Mesothelial cell of epicardium (in vitro differentiated cells): ENCODE data around the gene AHSA1. TPM values are rescaled to one million over a fixed set of nuclear protein-coding genes. Genes with fewer than 3 reads are reported as not detected.

ENCODE experiments used
- DNase-seq, 2 experiments: peaks; one replicate each; pipeline ENCODE4 v3.0.0; 2021; ENCODE audit warnings: low spot score in 2 of 2; ENCODE audit not compliant: unreplicated experiment in 2 of 2
- H3K27ac Mint-ChIP-seq: 2 replicates; pipeline ENCODE4 v1.8.0; 2021; ENCODE audit warnings: mixed read lengths
- H3K27me3 Mint-ChIP-seq: 2 replicates; pipeline ENCODE4 v1.8.0; 2021; ENCODE audit warnings: low read depth, mixed read lengths
- H3K36me3 Mint-ChIP-seq: 2 replicates; pipeline ENCODE4 v1.8.0; 2021; ENCODE audit warnings: mixed read lengths
- H3K4me1 Mint-ChIP-seq: 2 replicates; pipeline ENCODE4 v1.8.0; 2021; ENCODE audit warnings: mixed read lengths
- H3K4me3 Mint-ChIP-seq: 2 replicates; pipeline ENCODE4 v1.8.0; 2021; ENCODE audit warnings: mild to moderate bottlenecking, moderate library complexity, mixed read lengths
- H3K9me3 Mint-ChIP-seq: 2 replicates; pipeline ENCODE4 v1.8.0; 2021; ENCODE audit warnings: mixed read lengths
- total RNA-seq: library from RNA; stranded (reverse); gene quantifications from 3 replicates; pipeline ENCODE4 v1.2.1, GENCODE V29; 2021
- TF ChIP-seq, protein P1 (sequence below): fragments of 200-600 bp; sonication (generic); IDR thresholded peaks from one replicate; pipeline ENCODE4 v1.5.0; 2021; ENCODE audit warnings: antibody characterized with exemption; ENCODE audit not compliant: unreplicated experiment

The AHSA1 gene
- total RNA-seq, 1 donor from 2014 or later = 99.9 TPM

GRCh38 chr14:77423423-77423822 is 34.5 kb upstream of the AHSA1 start, which contains the start of gene NOXRED1:
Gene NOXRED1 (minus strand): TSS chr14:77423523. CDS start chr14:77422889, 634 bp downstream.
- Mint-ChIP-seq H3K36me3 (peaks cover 76% of the 10 kb centered on the region), H3K4me1 (no peaks in the 10 kb centered on the region), H3K27me3 (no peaks in the 10 kb centered on the region), H3K4me3 (no peak within 1 kb of the TSS), H3K9me3 (peaks cover 17% of the 10 kb centered on the region), H3K27ac (no peak within 1 kb of the TSS)
- no peak for DNase-seq
- TF ChIP-seq, protein P1, sequence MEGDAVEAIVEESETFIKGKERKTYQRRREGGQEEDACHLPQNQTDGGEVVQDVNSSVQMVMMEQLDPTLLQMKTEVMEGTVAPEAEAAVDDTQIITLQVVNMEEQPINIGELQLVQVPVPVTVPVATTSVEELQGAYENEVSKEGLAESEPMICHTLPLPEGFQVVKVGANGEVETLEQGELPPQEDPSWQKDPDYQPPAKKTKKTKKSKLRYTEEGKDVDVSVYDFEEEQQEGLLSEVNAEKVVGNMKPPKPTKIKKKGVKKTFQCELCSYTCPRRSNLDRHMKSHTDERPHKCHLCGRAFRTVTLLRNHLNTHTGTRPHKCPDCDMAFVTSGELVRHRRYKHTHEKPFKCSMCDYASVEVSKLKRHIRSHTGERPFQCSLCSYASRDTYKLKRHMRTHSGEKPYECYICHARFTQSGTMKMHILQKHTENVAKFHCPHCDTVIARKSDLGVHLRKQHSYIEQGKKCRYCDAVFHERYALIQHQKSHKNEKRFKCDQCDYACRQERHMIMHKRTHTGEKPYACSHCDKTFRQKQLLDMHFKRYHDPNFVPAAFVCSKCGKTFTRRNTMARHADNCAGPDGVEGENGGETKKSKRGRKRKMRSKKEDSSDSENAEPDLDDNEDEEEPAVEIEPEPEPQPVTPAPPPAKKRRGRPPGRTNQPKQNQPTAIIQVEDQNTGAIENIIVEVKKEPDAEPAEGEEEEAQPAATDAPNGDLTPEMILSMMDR = no peak

- no peak for DNase-seq
- no peak overlapping the region for H3K27ac Mint-ChIP-seq
- H3K4me3 Mint-ChIP-seq = no peak overlapping the region
Observed at GRCh38 chr14:77424862-77425261, 33.0 kb upstream of the AHSA1 start.

DNA sequence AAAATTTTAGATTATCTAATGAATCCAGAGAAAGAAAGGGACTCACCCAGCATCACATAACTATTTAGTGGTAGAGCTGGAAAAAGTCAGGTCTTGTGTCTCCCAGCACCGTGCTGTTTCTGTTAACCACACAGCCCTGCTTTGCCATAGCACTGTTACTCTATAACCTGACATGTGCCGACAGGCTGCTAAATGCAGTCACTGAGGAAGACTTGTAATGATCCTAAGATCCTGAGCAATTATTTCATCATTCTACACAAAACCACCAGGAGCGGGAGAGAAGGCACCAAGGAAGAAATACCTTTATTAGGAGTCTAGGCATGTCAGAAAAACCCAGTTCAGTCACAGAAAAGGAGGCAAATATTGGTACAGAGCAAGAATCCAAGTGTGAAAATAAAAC is 31.5 kb upstream of the AHSA1 start:
- H3K36me3 Mint-ChIP-seq = peaks cover 79% of the 10 kb centered on the region
- no peaks in the 10 kb centered on the region for H3K4me1 Mint-ChIP-seq
- no peak overlapping the region for H3K4me3 Mint-ChIP-seq
- TF ChIP-seq, protein P1 = no peak
- DNase-seq = no peak
- no peaks in the 10 kb centered on the region for H3K27me3 Mint-ChIP-seq
- no peaks in the 10 kb centered on the region for H3K9me3 Mint-ChIP-seq
- H3K27ac Mint-ChIP-seq = no peak overlapping the region

More at GRCh38 chr14:77424862-77425261, 33.0 kb upstream of the AHSA1 start:
- Mint-ChIP-seq H3K27me3 (no peaks in the 10 kb centered on the region), H3K4me1 (no peaks in the 10 kb centered on the region), H3K9me3 (peaks cover 9% of the 10 kb centered on the region), H3K36me3 (peaks cover 82% of the 10 kb centered on the region)
- TF ChIP-seq, protein P1 = no peak

DNA sequence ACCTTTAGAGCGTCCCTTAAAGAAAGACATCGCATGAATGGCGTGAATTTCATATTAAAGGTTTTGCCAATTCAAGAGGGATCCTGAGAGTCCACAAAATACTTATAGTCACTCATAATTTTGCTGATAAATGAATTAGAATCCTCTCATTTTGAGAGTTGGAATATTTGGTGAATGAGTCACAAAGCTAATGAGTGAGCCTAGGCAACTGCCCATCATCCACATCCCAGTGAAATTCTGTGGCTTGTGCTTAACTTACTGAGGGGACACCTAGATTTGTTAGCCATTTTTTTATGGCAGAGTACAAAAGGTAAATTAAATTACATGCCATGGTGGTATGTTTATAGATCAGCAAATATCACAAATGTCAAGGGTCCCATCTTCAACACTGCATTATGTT is 21.9 kb upstream of the AHSA1 start:
- no peaks in the 10 kb centered on the region for H3K4me1 Mint-ChIP-seq
- TF ChIP-seq, protein P1 = no peak
- H3K4me3 Mint-ChIP-seq = no peak overlapping the region
- no peak for DNase-seq
- H3K9me3 Mint-ChIP-seq = no peaks in the 10 kb centered on the region
- H3K36me3 Mint-ChIP-seq = peaks cover 44% of the 10 kb centered on the region
- no peaks in the 10 kb centered on the region for H3K27me3 Mint-ChIP-seq
- no peak overlapping the region for H3K27ac Mint-ChIP-seq

GRCh38 chr14:77438596-77438995 is 19.3 kb upstream of the AHSA1 start:
- H3K27ac Mint-ChIP-seq = no peak overlapping the region
- no peak overlapping the region for H3K4me3 Mint-ChIP-seq
- TF ChIP-seq, protein P1 = no peak
- no peaks in the 10 kb centered on the region for H3K27me3 Mint-ChIP-seq
- no peaks in the 10 kb centered on the region for H3K9me3 Mint-ChIP-seq
- DNase-seq = no peak
- no peaks in the 10 kb centered on the region for H3K4me1 Mint-ChIP-seq
- peaks cover 57% of the 10 kb centered on the region for H3K36me3 Mint-ChIP-seq

GRCh38 chr14:77439861-77440260 is 18.0 kb upstream of the AHSA1 start:
- H3K4me1 Mint-ChIP-seq = no peaks in the 10 kb centered on the region
- no peak overlapping the region for H3K27ac Mint-ChIP-seq
- TF ChIP-seq, protein P1 = no peak
- H3K4me3 Mint-ChIP-seq = no peak overlapping the region
- no peaks in the 10 kb centered on the region for H3K27me3 Mint-ChIP-seq
- H3K9me3 Mint-ChIP-seq = no peaks in the 10 kb centered on the region
- H3K36me3 Mint-ChIP-seq = peaks cover 50% of the 10 kb centered on the region
- DNase-seq = no peak
